ENCODE data around the gene GNPTAB. TPM values are rescaled to one million over a fixed set of nuclear protein-coding genes. Genes with fewer than 3 reads are reported as not detected.

Gene GNPTAB
- total RNA-seq, 2 donors from 2014 or later, result 15.5 to 27.2 TPM

- DNase-seq (no peak), ATAC-seq (no peak)
- H3K27me3 ChIP-seq, result no peaks in the 10 kb centered on the region
- no peaks in the 10 kb centered on the region for H3K36me3 ChIP-seq (replicated peaks in 1 of 2; ENCODE audit: insufficient read depth in 1 of 2, low read depth in 2 of 2)
- TF ChIP-seq POLR2A (IDR thresholded peaks at IDR 0.05), result no peak
- TF ChIP-seq, protein P1, sequence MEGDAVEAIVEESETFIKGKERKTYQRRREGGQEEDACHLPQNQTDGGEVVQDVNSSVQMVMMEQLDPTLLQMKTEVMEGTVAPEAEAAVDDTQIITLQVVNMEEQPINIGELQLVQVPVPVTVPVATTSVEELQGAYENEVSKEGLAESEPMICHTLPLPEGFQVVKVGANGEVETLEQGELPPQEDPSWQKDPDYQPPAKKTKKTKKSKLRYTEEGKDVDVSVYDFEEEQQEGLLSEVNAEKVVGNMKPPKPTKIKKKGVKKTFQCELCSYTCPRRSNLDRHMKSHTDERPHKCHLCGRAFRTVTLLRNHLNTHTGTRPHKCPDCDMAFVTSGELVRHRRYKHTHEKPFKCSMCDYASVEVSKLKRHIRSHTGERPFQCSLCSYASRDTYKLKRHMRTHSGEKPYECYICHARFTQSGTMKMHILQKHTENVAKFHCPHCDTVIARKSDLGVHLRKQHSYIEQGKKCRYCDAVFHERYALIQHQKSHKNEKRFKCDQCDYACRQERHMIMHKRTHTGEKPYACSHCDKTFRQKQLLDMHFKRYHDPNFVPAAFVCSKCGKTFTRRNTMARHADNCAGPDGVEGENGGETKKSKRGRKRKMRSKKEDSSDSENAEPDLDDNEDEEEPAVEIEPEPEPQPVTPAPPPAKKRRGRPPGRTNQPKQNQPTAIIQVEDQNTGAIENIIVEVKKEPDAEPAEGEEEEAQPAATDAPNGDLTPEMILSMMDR (IDR thresholded peaks at IDR 0.05), result no peak
- no peaks in the 10 kb centered on the region for H3K9me3 ChIP-seq
- H3K27ac ChIP-seq, result no peak overlapping the region
- intact Hi-C loops (cut with DNase I), result no loop called here
- H3K4me1 ChIP-seq, result peaks cover 22% of the 10 kb centered on the region
- no peak overlapping the region for H3K4me3 ChIP-seq
- WGBS, 2 donors, result 95 to 97% methylated on average over 1 of the region's 1 CpG
Observed at GRCh38 chr12:101695706-101696105, 135.1 kb downstream of the GNPTAB start.

Small RNA genes lying within 50 kb of the gene (small RNA-seq; reads per million reads assigned to genes)
- gene RNA5SP368 (not detected), gene RNA5SP369 (not detected), gene RNU6-101P (not detected), gene RNU6-1183P (not detected), gene RNU6-172P (not detected), gene RNY1P16 (not detected)

Other genes starting within 250 kb of the GNPTAB start
- gene MYBPC1, start 236.0 kb downstream of the GNPTAB start, total RNA-seq, result under 1 TPM; 0.66 to 0.78 TPM
- 10 to 100 TPM; 62.0 to 74.2 TPM for gene CHPT1, start 133.3 kb downstream of the GNPTAB start, total RNA-seq
- gene SYCP3, start 91.5 kb downstream of the GNPTAB start, total RNA-seq, result under 1 TPM in 1 of 2 donors, not detected in 1; 0.26 TPM
- gene DRAM1, start 46.6 kb upstream of the GNPTAB start, total RNA-seq, result 10 to 100 TPM in 1 of 2 donors, 1 to 10 TPM in 1; 2.6 to 14.5 TPM
- 10 to 100 TPM; 18.5 to 32.7 TPM for gene WASHC3, start 231.0 kb upstream of the GNPTAB start, total RNA-seq